CD4-positive, alpha-beta T cell (primary cell): ENCODE data around the gene ANO10. TPM values are rescaled to one million over a fixed set of nuclear protein-coding genes. Genes with fewer than 3 reads are reported as not detected.

Experiments used
- ATAC-seq: fragments of 200-7000 bp; cut with Tn5 transposase; one replicate; pipeline ENCODE4 v1.10.0; 2022; ENCODE audit warnings: mild to moderate bottlenecking; ENCODE audit not compliant: poor library complexity
- CTCF ChIA-PET: fragments of 350-600 bp; sonication (Branson Sonifier 250); formaldehyde crosslinking; loops from one replicate; lab custom pipeline; 2021; ENCODE audit warnings: antibody characterized with exemption, inconsistent platforms; lab: Charles Lee
- POLR2A ChIA-PET: fragments of 350-600 bp; sonication (Branson Sonifier 250); formaldehyde crosslinking; loops from one replicate; lab custom pipeline; 2021; ENCODE audit warnings: antibody characterized with exemption, inconsistent platforms; lab: Charles Lee
- DNase-seq, 14 experiments: peaks; one replicate each; pipeline ENCODE4 v3.0.0-alpha.2; 2013 to 2020; ENCODE audit warnings: mixed read lengths in 2 of 14
- H3K27ac ChIP-seq, 2 donors: one replicate each; pipeline versions ENCODE4 v1.5.1 to v1.7.0; 2013; ENCODE audit warnings: low read length in 2 of 2, low read depth in 1 of 2, mild to moderate bottlenecking in 1 of 2
- H3K27me3 ChIP-seq, 2 experiments: 1 replicate in 1 of 2; 2 replicates in 1 of 2; pipeline versions ENCODE4 v1.6.1 to v1.7.0; 2013; ENCODE audit warnings: low read length in 2 of 2, control low read depth in 1 of 2, mild to moderate bottlenecking in 1 of 2, moderate library complexity in 1 of 2; ENCODE audit not compliant: insufficient read depth in 2 of 2, control insufficient read depth in 1 of 2
- H3K36me3 ChIP-seq: one replicate; pipeline ENCODE4 v1.6.1; 2013; ENCODE audit warnings: low read length, control low read depth; ENCODE audit not compliant: insufficient read depth
- H3K4me1 ChIP-seq: one replicate; pipeline ENCODE4 v1.6.1; 2013; ENCODE audit warnings: low read length, control low read depth; ENCODE audit not compliant: insufficient read depth
- H3K4me3 ChIP-seq: one replicate; pipeline ENCODE4 v1.5.1; 2013; ENCODE audit warnings: mild to moderate bottlenecking, low read length, moderate library complexity
- H3K9me3 ChIP-seq, 2 experiments: 1 replicate in 1 of 2; 2 replicates in 1 of 2; pipeline versions ENCODE4 v1.6.1 to v1.7.0; 2013; ENCODE audit warnings: low read length in 2 of 2, mild to moderate bottlenecking in 2 of 2, control low read depth in 1 of 2, moderate library complexity in 1 of 2; ENCODE audit not compliant: control insufficient read depth in 1 of 2, insufficient read depth in 1 of 2
- H3K27ac Mint-ChIP-seq: one replicate; pipeline ENCODE4 v1.8.0; 2020; ENCODE audit warnings: mixed read lengths
- H3K27me3 Mint-ChIP-seq: one replicate; pipeline ENCODE4 v1.8.0; 2021; ENCODE audit warnings: mixed read lengths
- H3K36me3 Mint-ChIP-seq: one replicate; pipeline ENCODE4 v1.8.0; 2021; ENCODE audit warnings: low read depth, mixed read lengths
- H3K4me1 Mint-ChIP-seq: one replicate; pipeline ENCODE4 v1.8.0; 2021; ENCODE audit warnings: low read depth, mixed read lengths
- H3K4me3 Mint-ChIP-seq: one replicate; pipeline ENCODE4 v1.8.0; 2020; ENCODE audit warnings: mild to moderate bottlenecking, mixed read lengths
- H3K9me3 Mint-ChIP-seq: one replicate; pipeline ENCODE4 v1.8.0; 2020; ENCODE audit warnings: mixed read lengths
- intact Hi-C, 2 experiments: fragments of 100-400 bp; cut with DNase I in 1 of 2; cut with micrococcal nuclease in 1 of 2; formaldehyde crosslinking; loops; one replicate each; pipeline versions ENCODE4 v1.15.1 to v1.9.0; 2023 to 2025; cut with DNase I, micrococcal nuclease
- total RNA-seq, 174 experiments: library from RNA in 2 of 174; stranded (reverse) in 2 of 174; gene quantifications; one replicate each; pipeline ENCODE4 v1.2.3 and lab custom pipeline; 2021 to 2026
- TF ChIP-seq, protein P1 (sequence below): fragments of 200-600 bp; IDR thresholded peaks from one replicate; pipeline ENCODE4 v1.8.0; 2022; ENCODE audit warnings: antibody characterized with exemption, mild to moderate bottlenecking

Gene ANO10
- total RNA-seq, 2 experiments from 2014 or later = 6.9 to 8.0 TPM

- peaks cover 12% of the 10 kb centered on the region for H3K4me1 Mint-ChIP-seq
Observed at GRCh38 chr3:43587303-43587702, 34.5 kb downstream of the ANO10 start.

GRCh38 chr3:43584043-43584826 is 37.6 kb downstream of the ANO10 start:
- POLR2A ChIA-PET = no interaction called here
- CTCF ChIA-PET = no interaction called here
- intact Hi-C loops = no loop called here
- no peaks in the 10 kb centered on the region for H3K36me3 ChIP-seq
- Mint-ChIP-seq H3K4me3 (no peak overlapping the region), H3K27ac (no peak overlapping the region), H3K27me3 (no peaks in the 10 kb centered on the region), H3K4me1 (peaks cover 12% of the 10 kb centered on the region), H3K9me3 (no peaks in the 10 kb centered on the region), H3K36me3 (no peaks in the 10 kb centered on the region)
- H3K27me3 ChIP-seq = no peaks in the 10 kb centered on the region
- DNase-seq (peak in 2 of 14 experiments; percentile 13 to 24), ATAC-seq (peak; percentile 76)
- H3K27ac ChIP-seq = no peak overlapping the region
- TF ChIP-seq, protein P1, sequence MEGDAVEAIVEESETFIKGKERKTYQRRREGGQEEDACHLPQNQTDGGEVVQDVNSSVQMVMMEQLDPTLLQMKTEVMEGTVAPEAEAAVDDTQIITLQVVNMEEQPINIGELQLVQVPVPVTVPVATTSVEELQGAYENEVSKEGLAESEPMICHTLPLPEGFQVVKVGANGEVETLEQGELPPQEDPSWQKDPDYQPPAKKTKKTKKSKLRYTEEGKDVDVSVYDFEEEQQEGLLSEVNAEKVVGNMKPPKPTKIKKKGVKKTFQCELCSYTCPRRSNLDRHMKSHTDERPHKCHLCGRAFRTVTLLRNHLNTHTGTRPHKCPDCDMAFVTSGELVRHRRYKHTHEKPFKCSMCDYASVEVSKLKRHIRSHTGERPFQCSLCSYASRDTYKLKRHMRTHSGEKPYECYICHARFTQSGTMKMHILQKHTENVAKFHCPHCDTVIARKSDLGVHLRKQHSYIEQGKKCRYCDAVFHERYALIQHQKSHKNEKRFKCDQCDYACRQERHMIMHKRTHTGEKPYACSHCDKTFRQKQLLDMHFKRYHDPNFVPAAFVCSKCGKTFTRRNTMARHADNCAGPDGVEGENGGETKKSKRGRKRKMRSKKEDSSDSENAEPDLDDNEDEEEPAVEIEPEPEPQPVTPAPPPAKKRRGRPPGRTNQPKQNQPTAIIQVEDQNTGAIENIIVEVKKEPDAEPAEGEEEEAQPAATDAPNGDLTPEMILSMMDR = no peak
- H3K4me1 ChIP-seq = no peaks in the 10 kb centered on the region
- H3K9me3 ChIP-seq = no peaks in the 10 kb centered on the region
- H3K4me3 ChIP-seq = no peak overlapping the region

More at GRCh38 chr3:43587303-43587702, 34.5 kb downstream of the ANO10 start:
- no peak overlapping the region for H3K4me3 Mint-ChIP-seq
- DNase-seq (no peak), ATAC-seq (no peak)
- H3K36me3 ChIP-seq = no peaks in the 10 kb centered on the region
- ChIA-PET POLR2A (interaction anchor here (0.7 kb wide), 1 partner anchor 35 kb away, joined by 3 read pairs; the partner anchor contains the start of gene ANO10), CTCF (no interaction called here)
- no peak overlapping the region for H3K27ac Mint-ChIP-seq
- H3K9me3 ChIP-seq = peaks cover 0 to 11% of the 10 kb centered on the region in 2 experiments
- no peaks in the 10 kb centered on the region for H3K4me1 ChIP-seq
- H3K9me3 Mint-ChIP-seq = no peaks in the 10 kb centered on the region
- peaks cover 17% of the 10 kb centered on the region for H3K36me3 Mint-ChIP-seq
- no peak overlapping the region for H3K27ac ChIP-seq
- TF ChIP-seq, protein P1 = no peak
- no peak overlapping the region for H3K4me3 ChIP-seq
- intact Hi-C loops = no loop called here
- H3K27me3 Mint-ChIP-seq = no peaks in the 10 kb centered on the region
- H3K27me3 ChIP-seq = no peaks in the 10 kb centered on the region

GRCh38 chr3:43583481-43583880 is 38.3 kb downstream of the ANO10 start:
- TF ChIP-seq, protein P1 = no peak
- Histone ChIP-seq H3K27ac (no peak overlapping the region), H3K27me3 (no peaks in the 10 kb centered on the region), H3K36me3 (no peaks in the 10 kb centered on the region), H3K4me3 (no peak overlapping the region), H3K4me1 (no peaks in the 10 kb centered on the region), H3K9me3 (no peaks in the 10 kb centered on the region)
- ChIA-PET CTCF (no interaction called here), POLR2A (no interaction called here)
- DNase-seq (no peak), ATAC-seq (no peak)
- Mint-ChIP-seq H3K27me3 (no peaks in the 10 kb centered on the region), H3K27ac (no peak overlapping the region), H3K4me3 (no peak overlapping the region), H3K9me3 (no peaks in the 10 kb centered on the region), H3K36me3 (no peaks in the 10 kb centered on the region), H3K4me1 (peaks cover 12% of the 10 kb centered on the region)
- intact Hi-C loops = no loop called here
